Body of pancreas (tissue), 4 donors: ENCODE results near the gene RFC5.

Experiments
- CTCF ChIP-seq, 7 experiments: fragments of 450-650 bp in 4 of 7; fragments of 200-600 bp in 3 of 7; sonication (generic) in 3 of 7; IDR thresholded peaks; one replicate each; pipeline ENCODE4 v1.5.1; 2016 to 2019; ENCODE audit warnings: antibody characterized with exemption in 7 of 7
- POLR2A ChIP-seq, 3 donors: fragments of 450-650 bp; IDR thresholded peaks; one replicate each; pipeline ENCODE4 v1.6.1; 2016; ENCODE audit warnings: antibody characterized with exemption in 3 of 3, mild to moderate bottlenecking in 2 of 3

GRCh38 chr12:117970334-117970733 lies 46.2 kb upstream of the RFC5 start:
- TF ChIP-seq POLR2A (IDR thresholded peaks at IDR 0.05) (no peak), CTCF (IDR thresholded peaks at IDR 0.05) (no peak)
